ENCODE results near the gene MYBPC3.

DNA sequence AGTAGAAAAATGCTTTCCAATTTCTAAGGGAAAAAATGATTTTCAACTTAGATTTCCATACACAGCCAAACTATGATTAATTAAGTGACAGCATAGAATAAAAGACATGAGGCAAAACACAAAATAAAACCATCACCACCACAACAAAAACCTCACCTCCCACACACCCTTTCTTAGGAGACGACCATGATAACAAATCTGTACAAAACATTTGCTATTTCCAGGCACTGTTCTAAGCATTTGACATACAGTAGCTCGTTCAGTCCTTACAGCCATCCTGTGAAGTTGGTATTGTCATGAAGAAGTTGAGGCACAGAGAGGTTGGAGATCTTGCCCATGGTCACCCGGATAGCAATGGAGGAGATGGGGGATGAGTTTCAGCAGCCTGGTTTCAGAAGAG lies 17.2 kb upstream of the MYBPC3 start:
- no peak for TF ChIP-seq CTCF (IDR thresholded peaks at IDR 0.05)
- no peak for TF ChIP-seq POLR2A (IDR thresholded peaks at IDR 0.05)
